ENCODE data around the gene SLC6A5.

DNA sequence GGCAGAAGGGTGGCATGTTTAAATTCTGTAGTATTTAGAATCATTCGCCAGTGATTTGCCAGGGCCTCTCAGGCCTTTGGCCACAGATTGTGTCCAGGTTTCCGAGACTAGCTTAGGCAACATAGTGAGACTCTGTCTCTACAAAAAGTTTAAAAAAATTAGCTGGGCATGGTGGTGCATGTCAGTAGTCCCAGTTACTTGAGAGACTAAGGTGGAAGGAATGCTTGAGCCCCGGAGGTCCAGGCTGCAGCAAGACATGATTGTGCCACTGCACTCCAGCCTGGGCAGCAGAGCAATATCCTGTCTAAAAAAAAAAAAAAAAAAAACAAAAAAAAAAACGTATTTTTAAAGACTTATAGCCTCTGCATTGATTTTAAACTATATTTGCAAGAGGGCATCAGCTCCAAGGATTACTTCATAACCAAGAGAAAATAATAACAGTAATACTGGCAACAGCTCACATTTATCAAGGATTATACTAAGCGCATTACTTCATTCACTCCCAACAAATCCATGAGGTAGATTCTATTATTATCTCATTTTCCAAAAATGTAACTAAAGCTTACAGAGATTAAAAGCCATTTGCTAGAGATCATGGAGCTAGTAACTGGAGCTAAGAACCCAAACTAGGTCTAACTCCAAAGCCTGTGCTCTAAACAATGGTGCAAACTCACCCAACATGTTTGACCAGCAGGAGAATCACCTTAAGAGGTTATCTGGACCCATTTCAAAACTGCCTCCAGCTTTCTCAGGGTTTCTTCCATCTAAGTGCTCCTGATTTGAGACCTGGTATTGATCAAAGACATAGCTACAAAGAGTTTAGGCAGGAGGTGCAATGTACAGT is 32.6 kb upstream of the SLC6A5 start:
- TF ChIP-seq, protein P1, sequence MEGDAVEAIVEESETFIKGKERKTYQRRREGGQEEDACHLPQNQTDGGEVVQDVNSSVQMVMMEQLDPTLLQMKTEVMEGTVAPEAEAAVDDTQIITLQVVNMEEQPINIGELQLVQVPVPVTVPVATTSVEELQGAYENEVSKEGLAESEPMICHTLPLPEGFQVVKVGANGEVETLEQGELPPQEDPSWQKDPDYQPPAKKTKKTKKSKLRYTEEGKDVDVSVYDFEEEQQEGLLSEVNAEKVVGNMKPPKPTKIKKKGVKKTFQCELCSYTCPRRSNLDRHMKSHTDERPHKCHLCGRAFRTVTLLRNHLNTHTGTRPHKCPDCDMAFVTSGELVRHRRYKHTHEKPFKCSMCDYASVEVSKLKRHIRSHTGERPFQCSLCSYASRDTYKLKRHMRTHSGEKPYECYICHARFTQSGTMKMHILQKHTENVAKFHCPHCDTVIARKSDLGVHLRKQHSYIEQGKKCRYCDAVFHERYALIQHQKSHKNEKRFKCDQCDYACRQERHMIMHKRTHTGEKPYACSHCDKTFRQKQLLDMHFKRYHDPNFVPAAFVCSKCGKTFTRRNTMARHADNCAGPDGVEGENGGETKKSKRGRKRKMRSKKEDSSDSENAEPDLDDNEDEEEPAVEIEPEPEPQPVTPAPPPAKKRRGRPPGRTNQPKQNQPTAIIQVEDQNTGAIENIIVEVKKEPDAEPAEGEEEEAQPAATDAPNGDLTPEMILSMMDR (IDR thresholded peaks at IDR 0.05; ENCODE audit: borderline replicate concordance, extremely low read depth, low read length, poor library complexity, severe bottlenecking), result no peak
- no peak for TF ChIP-seq EZH2 (IDR thresholded peaks at IDR 0.05; ENCODE audit: borderline replicate concordance, low read depth, low read length, severe bottlenecking)
